NCI-H526 treated with DMSO at 0.1 percent for 48 hours (cell line): ENCODE measurements around the gene ERCC2.
"Not testable (repeated sequence)": the region's sequence is repeated elsewhere in the genome, so short reads cannot be mapped to it uniquely, and the experiment has no call there.

Source experiments
- DNase-seq: peaks from one replicate; lab custom pipeline; 2025; lab: John Stamatoyannopoulos, UW

The ERCC2 gene

DNA sequence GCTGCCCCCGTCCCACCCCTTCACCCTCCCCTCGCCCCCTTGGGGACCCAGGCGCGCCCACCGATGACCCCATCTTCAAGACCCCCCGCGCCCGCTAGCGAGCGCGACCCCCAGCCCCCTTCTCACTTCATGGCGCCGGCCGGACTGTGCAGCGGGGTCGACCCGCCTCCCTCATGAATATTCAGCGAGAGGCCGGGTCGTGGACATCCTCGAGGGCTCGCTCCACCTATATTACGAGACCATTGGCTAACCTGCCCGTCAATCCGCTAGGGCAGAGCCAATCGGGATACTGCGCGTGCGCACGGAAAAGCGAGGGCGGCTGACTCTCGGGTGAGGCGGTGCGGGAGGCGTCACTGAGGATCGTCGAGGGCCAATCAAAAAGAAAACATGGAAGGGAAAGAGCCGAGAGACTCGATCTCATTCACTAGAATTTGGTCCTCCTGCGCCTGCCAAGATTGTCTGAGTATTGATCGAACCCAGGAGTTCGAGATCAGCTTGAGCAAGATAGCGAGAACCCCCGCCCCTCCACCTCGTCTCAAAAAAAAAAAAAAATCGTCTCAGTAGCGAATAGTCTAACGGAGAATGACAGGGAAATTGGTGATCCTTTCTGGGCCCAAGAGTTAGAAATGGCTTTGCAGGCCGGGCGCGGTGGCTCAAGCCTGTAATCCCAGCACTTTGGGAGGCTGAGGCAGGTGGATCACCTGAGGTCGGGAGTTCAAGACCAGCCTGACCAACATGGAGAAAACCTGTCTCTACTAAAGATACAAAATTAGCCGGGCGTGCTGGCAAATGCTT, at the start of gene ERCC2:
Gene ERCC2, minus strand, starts transcription at position 164 of the 795 bp plus-strand sequence. Its CDS starts 33 bp downstream, at position 131.
- peak; percentile 91 for DNase-seq

GRCh38 chr19:45419895-45420294, 49.5 kb upstream of the ERCC2 start:
- DNase-seq, result no peak

GRCh38 chr19:45419396-45419795, 49.0 kb upstream of the ERCC2 start:
- DNase-seq, result no peak

- DNase-seq, result no peak
Measured at GRCh38 chr19:45418802-45419201, 48.4 kb upstream of the ERCC2 start.

DNA sequence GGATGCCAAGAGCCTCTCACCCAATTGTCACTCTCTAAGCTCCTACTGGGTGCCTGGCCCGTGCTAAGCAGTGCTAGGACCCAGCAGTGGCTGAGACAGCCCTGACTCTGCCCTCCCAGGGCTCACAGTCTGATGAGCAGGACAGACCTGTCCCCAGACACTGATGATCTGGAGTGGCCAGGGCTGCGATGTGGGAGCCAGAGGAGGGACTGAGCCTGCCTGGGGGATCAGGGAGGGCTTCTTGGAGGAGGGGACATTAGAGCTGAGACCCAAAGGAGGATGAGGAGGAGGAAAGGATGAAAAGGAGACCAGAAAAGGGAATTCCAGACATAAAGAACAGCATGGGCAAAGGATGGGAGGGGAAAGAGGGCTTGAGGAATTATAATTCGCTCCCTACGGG, 46.8 kb upstream of the ERCC2 start:
- DNase-seq, result no peak

- no peak for DNase-seq
Measured at GRCh38 chr19:45414468-45414867, 44.1 kb upstream of the ERCC2 start.

DNA sequence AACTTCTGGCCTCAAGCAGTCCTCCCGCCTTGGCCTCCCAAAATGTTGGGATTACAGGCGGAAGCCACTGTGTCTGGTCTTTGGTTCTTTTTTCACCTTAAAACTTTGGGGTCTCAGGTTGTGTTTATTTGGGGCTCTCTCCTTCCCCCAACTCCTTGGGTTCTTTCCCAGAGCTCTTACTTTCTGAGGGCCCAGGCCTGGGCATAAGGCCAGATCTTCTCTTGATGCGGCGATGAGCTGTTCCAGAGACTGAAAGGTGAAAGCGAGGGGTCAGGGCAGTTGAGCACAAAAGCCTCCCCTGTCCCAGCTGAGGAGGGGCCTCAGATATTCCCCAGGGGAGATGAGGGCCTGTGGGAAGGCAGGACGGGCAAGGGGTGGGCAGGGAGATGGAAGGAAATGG, 43.1 kb upstream of the ERCC2 start:
- DNase-seq, result no peak

- not testable (repeated sequence) for DNase-seq
Measured at GRCh38 chr19:45410330-45410729, 40.0 kb upstream of the ERCC2 start.

DNA sequence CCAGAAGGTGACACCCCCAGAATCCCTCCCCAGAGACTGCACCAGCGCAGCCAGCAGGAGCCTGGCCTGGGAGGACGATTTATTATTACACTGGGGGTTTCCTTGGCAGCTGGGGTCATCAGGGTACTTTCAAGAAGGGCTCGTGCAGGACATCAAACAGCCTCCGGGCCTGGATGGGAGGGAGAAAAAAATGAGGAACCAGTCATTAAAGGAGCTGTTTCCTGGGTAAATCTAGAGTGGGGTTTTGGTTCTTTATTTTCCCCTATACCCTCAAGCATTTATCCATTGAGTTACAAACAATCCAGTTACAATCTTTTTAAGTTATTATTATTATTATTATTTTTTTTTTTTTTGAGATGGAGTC, 39.2 kb upstream of the ERCC2 start:
- DNase-seq, result no peak

DNA sequence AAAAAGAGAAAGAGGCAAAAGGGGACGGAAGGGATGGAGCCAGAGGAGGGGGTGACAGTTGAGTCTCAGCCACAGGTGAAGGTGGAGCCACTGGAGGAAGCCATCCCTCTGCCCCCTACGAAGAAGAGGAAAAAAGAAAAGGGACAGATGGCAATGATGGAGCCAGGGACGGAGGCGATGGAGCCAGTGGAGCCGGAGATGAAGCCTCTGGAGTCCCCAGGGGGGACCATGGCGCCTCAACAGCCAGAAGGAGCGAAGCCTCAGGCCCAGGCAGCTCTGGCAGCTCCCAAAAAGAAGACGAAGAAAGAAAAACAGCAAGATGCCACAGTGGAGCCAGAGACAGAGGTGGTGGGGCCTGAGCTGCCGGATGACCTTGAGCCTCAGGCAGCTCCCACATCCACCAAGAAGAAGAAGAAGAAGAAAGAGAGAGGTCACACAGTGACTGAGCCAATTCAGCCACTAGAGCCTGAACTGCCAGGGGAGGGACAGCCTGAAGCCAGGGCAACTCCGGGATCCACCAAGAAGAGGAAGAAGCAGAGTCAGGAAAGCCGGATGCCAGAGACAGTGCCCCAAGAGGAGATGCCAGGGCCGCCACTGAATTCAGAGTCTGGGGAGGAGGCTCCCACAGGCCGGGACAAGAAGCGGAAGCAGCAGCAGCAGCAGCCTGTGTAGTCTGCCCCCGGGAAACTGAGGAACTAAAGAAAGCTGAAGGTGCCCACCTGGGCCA, 38.6 kb upstream of the ERCC2 start:
- no peak for DNase-seq

DNA sequence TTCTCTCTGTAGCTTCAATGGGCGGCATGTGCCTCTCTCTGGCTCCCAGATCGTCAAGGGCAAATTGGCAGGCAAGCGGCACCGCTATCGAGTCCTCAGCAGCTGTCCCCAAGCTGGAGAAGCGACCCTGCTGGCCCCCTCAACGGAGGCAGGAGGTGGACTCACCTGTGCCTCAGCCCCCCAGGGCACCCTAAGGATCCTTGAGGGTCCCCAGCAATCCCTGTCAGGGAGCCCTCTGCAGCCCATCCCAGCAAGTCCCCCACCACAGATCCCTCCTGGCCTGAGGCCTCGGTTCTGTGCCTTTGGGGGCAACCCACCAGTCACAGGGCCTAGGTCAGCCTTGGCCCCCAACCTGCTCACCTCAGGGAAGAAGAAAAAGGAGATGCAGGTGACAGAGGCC, 37.7 kb upstream of the ERCC2 start:
- no peak for DNase-seq

GRCh38 chr19:45407585-45407984, 37.2 kb upstream of the ERCC2 start:
- DNase-seq, result not testable (repeated sequence)

- DNase-seq, result no peak
Measured at GRCh38 chr19:45407091-45407375, 36.7 kb upstream of the ERCC2 start.

GRCh38 chr19:45406226-45407090, 36.1 kb upstream of the ERCC2 start, which contains the start of gene POLR1G:
Gene POLR1G (plus strand): TSS chr19:45406644. CDS start chr19:45406697, 53 bp downstream.
- peak; percentile 85 for DNase-seq

- DNase-seq, result peak; percentile 73
Measured at GRCh38 chr19:45405435-45406225, 35.3 kb upstream of the ERCC2 start.

- peak; percentile 69 for DNase-seq
Measured at GRCh38 chr19:45404557-45405434, 34.4 kb upstream of the ERCC2 start, which contains the start of gene PPP1R13L. Gene PPP1R13L (minus strand): TSS chr19:45405069. CDS start chr19:45398318, 6,751 bp downstream.

DNA sequence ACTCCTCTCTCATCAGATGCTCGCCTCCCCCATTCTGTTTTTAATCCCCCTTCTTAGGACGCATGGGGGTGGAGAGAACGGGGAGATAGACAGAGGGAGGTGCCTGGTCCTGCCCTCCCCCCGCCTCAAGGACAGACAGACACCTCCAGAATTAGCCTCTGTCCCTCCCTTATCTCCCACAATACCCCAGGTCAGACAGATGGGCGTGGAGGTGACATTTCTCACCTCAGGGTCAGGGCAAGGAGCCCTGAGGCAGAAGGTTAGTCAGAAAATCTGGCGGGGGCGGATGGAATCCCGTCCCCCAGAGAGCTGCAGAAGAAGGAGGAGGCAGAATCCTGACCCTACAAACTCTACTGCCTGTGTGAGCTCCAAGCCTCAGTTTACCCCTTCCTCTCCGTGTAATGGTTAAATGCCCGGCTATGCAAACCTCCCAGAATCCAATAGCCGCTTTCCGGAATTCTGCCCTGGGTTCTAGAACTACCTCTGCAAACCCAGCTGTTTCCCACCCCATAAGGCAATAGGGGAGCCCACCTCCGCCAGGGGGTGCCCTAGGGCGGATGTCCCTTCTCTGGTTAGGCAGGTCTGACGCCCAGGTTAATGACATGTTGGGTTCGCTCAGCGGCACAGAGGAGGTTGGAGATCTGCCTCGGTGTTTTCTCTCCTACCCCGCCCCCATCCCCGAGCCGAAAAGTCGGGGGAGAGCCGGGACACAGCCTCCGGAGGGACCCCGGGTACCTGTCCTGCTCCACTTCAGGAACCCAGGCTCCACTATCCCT, 33.6 kb upstream of the ERCC2 start:
- peak; percentile 20 for DNase-seq

- DNase-seq, result no peak
Measured at GRCh38 chr19:45403272-45403671, 32.9 kb upstream of the ERCC2 start.

GRCh38 chr19:45402298-45403061, 32.1 kb upstream of the ERCC2 start:
- DNase-seq, result peak; percentile 50
